Astrocyte of the cerebellum (primary cell): Measurements from ENCODE around the gene CASP10.

Experiments
- DNase-seq: peaks from one replicate; pipeline ENCODE4 v3.0.0-alpha.2; 2011; ENCODE audit warnings: low read depth
- H3K4me3 ChIP-seq: 2 replicates; pipeline ENCODE4 v1.5.1; 2011; ENCODE audit warnings: mild to moderate bottlenecking, low read depth, low read length, moderate library complexity
- CTCF ChIP-seq: IDR thresholded peaks from 2 replicates; pipeline ENCODE4 v1.5.1; 2012; ENCODE audit warnings: low read length, low read depth, moderate library complexity, mild to moderate bottlenecking; ENCODE audit errors: missing control alignments
- in situ Hi-C: cut with HindIII; loops from 2 replicates; pipeline ENCODE4 v1.10.0; 2017; ENCODE audit warnings: low sequenced_read_pairs

Gene CASP10

DNA sequence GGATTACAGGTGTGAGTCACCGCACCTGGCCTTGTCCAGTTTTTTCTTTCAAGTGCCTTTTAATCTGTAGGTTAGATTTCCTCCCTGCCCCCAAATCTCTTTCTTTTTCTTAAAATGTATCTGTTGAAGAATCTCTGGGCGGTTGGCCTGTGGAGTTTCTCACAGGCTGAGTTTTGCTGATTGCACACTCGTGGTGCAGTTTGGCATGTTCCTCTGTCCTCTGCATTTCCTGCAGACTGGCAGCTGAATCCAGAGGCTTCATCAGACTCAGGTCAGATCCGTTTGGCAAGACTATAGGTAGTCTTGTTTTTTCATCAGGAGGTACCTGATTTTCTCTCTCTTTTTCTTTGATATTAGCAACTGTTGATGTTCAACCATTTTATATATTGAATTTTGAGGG lies 5.5 kb downstream of the CASP10 start:
- no peak for DNase-seq
- in situ Hi-C loops = loop anchor here (10.0 kb wide), 1 partner anchor 284 kb away; no protein-coding TSS in a partner anchor
- no peak for TF ChIP-seq CTCF
- H3K4me3 ChIP-seq = no peak overlapping the region

GRCh38 chr2:201191132-201191875 lies 8.4 kb downstream of the CASP10 start:
- no peak for DNase-seq
- in situ Hi-C loops = no loop called here
- H3K4me3 ChIP-seq = no peak overlapping the region
- TF ChIP-seq CTCF = no peak

GRCh38 chr2:201194097-201194496 lies 11.2 kb downstream of the CASP10 start:
- no peak overlapping the region for H3K4me3 ChIP-seq
- no peak for DNase-seq
- TF ChIP-seq CTCF = no peak
- in situ Hi-C loops = no loop called here

DNA sequence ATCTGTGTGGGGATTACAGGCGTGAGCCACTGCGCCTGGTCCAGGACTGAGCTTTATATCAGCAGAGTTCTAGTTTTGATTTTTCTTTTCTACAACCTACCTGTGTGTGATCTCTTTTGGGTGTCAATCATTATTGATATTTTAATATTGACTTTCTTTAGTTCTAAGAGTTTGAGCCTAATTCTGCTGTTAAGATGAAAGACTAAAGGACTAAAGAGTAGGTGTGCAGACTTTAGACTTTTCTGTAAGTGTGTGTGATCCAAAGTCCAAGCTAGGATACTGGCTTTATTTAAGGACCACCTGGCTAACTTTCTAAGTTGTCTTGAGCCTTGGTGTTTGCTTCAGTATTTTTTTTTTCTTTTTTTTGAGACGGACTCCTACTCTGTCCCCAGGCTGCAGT lies 12.4 kb downstream of the CASP10 start:
- no peak for TF ChIP-seq CTCF
- H3K4me3 ChIP-seq = no peak overlapping the region
- in situ Hi-C loops = no loop called here
- no peak for DNase-seq

DNA sequence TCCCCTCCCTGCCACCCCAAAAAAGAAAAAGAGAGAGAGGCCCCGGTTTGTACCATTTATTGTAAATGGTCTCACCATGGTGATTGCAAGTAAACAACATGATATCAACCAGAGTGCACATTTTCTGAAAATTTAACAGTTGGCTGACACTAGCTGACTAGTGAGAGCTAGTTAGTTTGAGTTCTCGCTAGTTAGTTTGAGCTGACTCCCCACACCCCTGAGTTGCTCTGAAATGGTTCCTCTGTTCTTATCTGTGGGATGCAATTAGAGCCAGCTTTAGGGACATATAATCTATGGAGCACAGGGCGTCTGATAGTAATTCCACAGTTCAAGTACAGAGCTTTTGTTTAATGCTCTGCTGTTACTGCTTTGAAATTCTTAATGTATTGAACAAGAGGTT lies 13.1 kb downstream of the CASP10 start:
- no peak for TF ChIP-seq CTCF
- in situ Hi-C loops = no loop called here
- no peak overlapping the region for H3K4me3 ChIP-seq
- no peak for DNase-seq

GRCh38 chr2:201196803-201197202 lies 13.9 kb downstream of the CASP10 start:
- H3K4me3 ChIP-seq = no peak overlapping the region
- in situ Hi-C loops = no loop called here
- no peak for TF ChIP-seq CTCF
- no peak for DNase-seq
